ENCODE results near the gene BCR.

- TF ChIP-seq, protein P1, sequence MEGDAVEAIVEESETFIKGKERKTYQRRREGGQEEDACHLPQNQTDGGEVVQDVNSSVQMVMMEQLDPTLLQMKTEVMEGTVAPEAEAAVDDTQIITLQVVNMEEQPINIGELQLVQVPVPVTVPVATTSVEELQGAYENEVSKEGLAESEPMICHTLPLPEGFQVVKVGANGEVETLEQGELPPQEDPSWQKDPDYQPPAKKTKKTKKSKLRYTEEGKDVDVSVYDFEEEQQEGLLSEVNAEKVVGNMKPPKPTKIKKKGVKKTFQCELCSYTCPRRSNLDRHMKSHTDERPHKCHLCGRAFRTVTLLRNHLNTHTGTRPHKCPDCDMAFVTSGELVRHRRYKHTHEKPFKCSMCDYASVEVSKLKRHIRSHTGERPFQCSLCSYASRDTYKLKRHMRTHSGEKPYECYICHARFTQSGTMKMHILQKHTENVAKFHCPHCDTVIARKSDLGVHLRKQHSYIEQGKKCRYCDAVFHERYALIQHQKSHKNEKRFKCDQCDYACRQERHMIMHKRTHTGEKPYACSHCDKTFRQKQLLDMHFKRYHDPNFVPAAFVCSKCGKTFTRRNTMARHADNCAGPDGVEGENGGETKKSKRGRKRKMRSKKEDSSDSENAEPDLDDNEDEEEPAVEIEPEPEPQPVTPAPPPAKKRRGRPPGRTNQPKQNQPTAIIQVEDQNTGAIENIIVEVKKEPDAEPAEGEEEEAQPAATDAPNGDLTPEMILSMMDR (IDR thresholded peaks at IDR 0.05): no peak
- no peak for TF ChIP-seq POLR2A (IDR thresholded peaks at IDR 0.05)
Observed at GRCh38 chr22:23138584-23139435, 41.5 kb upstream of the BCR start.
